GM12892 (cell line): Measurements from ENCODE around the gene CCDC200.
"Not testable (repeated sequence)": the region's sequence is repeated elsewhere in the genome, so short reads cannot be mapped to it uniquely, and the experiment has no call there.

ENCODE experiments used
- POLR2A ChIP-seq: IDR thresholded peaks from 2 replicates; pipeline ENCODE4 v1.6.1; 2011; ENCODE audit warnings: low read depth, low read length, control low read depth
- TAF1 ChIP-seq: IDR thresholded peaks from 2 replicates; pipeline ENCODE4 v1.6.1; 2011; ENCODE audit warnings: low read depth, mild to moderate bottlenecking, control low read depth, low read length, borderline replicate concordance

DNA sequence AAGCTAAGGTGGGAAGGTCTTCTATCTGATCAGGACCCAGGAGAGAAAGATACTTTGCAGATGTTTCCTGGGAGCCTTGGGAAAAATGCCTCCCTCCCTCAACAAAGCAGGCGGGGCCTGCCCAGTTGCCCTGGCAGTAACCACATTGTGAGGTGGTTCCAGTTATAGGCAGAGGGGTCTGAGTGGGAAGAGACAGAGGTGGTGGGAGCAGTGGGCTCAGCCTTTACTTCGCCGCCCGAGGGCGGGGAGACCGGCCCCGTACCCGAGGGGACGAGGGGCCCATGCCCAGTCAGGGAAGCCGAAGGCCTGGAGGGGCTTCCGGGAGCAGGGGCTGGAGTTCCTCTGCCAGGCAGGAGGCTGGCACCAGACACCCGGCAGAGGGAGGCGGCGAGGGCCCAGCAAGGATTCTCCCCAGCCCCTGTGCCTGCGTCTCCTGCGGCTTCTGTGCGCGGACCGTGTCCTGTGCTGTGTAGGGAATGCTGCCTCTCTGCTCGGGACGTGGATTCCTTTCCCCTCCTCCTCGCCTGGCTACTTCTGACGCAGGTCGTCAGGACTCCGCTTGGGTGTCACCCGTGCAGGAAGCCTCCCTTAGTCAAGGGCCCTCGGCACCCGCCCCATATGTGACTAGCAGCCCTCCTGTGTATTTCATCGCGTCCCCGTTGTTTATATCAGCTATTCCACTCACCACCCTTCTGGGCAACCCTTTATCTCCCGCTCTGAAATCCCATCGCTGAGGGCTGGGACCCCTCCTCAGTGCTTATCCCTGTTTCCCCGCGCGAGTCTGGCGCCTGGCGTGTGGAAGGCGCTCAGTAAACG lies 3.0 kb upstream of the CCDC200 start:
- not testable (repeated sequence) for TF ChIP-seq TAF1, POLR2A
